ENCODE data around the gene ATP1B1. TPM values are rescaled to one million over a fixed set of nuclear protein-coding genes. Genes with fewer than 3 reads are reported as not detected.

ATP1B1 gene
- total RNA-seq, 1 experiment from 2014 or later = 20.2 TPM

DNA sequence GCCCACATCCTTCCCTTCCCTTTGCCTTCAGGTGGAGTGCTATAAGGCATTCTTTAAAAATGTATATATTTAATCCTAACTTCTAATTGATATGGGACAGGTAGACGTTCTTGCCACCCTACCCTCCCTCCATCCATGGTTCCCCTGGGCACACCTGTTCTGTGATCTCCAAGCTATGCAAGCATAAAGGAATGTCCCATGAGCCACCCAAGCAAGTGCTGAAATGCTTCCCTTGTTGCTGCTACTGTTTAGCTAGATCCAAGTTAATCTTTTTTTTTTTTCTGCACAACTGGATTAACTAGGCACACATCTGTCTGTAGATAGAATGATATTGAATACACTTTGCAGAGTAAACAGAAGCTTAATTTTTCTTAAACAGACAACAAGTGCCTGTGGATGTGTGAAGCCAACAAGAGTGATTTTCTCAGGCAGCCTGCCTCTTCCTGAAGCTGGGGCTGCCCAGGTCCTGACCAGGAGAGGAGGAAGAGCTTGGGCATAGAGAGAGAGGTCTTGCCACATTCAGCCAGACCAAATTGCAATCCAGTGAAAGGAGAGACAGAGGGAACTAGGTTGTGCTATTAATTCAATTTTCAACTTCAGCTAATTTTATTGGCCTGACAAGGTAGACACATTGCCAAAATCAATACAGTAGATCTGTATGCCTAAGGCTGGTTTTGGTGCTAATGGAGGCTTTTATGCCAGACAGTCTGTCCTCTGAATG lies 28.2 kb upstream of the ATP1B1 start:
- CTCF ChIA-PET = no interaction called here
- Histone ChIP-seq H3K9me3 (ENCODE audit: low read depth, low read length, poor library complexity, severe bottlenecking) (no peaks in the 10 kb centered on the region), H3K27me3 (replicated peaks; ENCODE audit: insufficient read depth, low read depth, low read length, poor library complexity) (no peaks in the 10 kb centered on the region), H3K27ac (ENCODE audit: low read depth, low read length, poor library complexity, severe bottlenecking) (no peak overlapping the region), H3K4me1 (ENCODE audit: insufficient read depth, low read length, poor library complexity, severe bottlenecking) (no peaks in the 10 kb centered on the region), H3K36me3 (ENCODE audit: insufficient read depth, low read length, poor library complexity, severe bottlenecking) (no peaks in the 10 kb centered on the region), H3K4me3 (ENCODE audit: low read depth, low read length, poor library complexity, severe bottlenecking) (no peak overlapping the region)
- TF ChIP-seq EZH2 (IDR thresholded peaks at IDR 0.05; ENCODE audit: borderline replicate concordance, low read depth, low read length, poor library complexity, severe bottlenecking) = no peak
- BruUV-seq (replicated peaks) = no TSS peak
- intact Hi-C loops (cut with micrococcal nuclease; ENCODE audit: unreplicated experiment) = no loop called here
- POLR2A ChIA-PET (ENCODE audit: low non-redundant PET) = no interaction called here
- no peak for DNase-seq (ENCODE audit: low spot score)

DNA sequence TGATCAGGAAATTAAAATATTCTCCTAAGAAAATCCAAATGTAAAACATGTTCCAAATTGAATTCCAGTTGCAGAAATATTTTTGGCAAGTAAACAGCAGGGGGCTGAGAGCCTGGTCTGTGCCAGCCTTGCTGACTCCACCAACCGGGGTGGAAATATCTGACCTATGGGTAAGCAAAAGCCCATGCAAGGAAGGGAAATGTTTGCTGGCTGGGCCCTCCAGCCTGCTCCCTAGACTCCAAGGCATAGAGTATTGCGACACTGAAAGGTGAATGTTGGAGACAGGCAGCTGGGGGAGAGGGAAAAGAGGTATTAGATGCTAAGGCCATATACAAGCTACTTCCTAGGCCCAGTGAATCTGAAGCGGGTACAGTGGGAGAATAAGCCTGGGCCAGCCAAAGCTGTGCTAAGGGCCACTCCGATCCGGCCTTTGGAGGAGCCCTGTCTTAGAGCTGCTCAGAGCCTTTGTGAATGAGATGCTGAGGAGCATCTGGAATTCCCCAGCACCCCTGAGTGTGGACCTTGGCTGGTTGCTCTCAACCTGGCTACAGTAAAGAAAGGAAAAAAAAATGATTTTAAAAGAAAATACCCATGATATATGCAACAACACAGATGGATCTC lies 24.9 kb upstream of the ATP1B1 start:
- H3K36me3 ChIP-seq (ENCODE audit: insufficient read depth, low read length, poor library complexity, severe bottlenecking) = no peaks in the 10 kb centered on the region
- no peaks in the 10 kb centered on the region for H3K4me1 ChIP-seq (ENCODE audit: insufficient read depth, low read length, poor library complexity, severe bottlenecking)
- BruUV-seq (replicated peaks) = no TSS peak
- TF ChIP-seq, protein P1, sequence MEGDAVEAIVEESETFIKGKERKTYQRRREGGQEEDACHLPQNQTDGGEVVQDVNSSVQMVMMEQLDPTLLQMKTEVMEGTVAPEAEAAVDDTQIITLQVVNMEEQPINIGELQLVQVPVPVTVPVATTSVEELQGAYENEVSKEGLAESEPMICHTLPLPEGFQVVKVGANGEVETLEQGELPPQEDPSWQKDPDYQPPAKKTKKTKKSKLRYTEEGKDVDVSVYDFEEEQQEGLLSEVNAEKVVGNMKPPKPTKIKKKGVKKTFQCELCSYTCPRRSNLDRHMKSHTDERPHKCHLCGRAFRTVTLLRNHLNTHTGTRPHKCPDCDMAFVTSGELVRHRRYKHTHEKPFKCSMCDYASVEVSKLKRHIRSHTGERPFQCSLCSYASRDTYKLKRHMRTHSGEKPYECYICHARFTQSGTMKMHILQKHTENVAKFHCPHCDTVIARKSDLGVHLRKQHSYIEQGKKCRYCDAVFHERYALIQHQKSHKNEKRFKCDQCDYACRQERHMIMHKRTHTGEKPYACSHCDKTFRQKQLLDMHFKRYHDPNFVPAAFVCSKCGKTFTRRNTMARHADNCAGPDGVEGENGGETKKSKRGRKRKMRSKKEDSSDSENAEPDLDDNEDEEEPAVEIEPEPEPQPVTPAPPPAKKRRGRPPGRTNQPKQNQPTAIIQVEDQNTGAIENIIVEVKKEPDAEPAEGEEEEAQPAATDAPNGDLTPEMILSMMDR (conservative IDR thresholded peaks at IDR 0.05; ENCODE audit: low read depth, low read length) = no peak
- TF ChIP-seq EZH2 (IDR thresholded peaks at IDR 0.05; ENCODE audit: borderline replicate concordance, low read depth, low read length, poor library complexity, severe bottlenecking) = no peak
- no peak overlapping the region for H3K4me3 ChIP-seq (ENCODE audit: low read depth, low read length, poor library complexity, severe bottlenecking)
- ChIA-PET CTCF (no interaction called here), POLR2A (ENCODE audit: low non-redundant PET) (no interaction called here)
- no peaks in the 10 kb centered on the region for H3K27me3 ChIP-seq (replicated peaks; ENCODE audit: insufficient read depth, low read depth, low read length, poor library complexity)
- no peaks in the 10 kb centered on the region for H3K9me3 ChIP-seq (ENCODE audit: low read depth, low read length, poor library complexity, severe bottlenecking)
- intact Hi-C loops (cut with micrococcal nuclease; ENCODE audit: unreplicated experiment) = no loop called here
- no peak overlapping the region for H3K27ac ChIP-seq (ENCODE audit: low read depth, low read length, poor library complexity, severe bottlenecking)
- DNase-seq (ENCODE audit: low spot score) = no peak

DNA sequence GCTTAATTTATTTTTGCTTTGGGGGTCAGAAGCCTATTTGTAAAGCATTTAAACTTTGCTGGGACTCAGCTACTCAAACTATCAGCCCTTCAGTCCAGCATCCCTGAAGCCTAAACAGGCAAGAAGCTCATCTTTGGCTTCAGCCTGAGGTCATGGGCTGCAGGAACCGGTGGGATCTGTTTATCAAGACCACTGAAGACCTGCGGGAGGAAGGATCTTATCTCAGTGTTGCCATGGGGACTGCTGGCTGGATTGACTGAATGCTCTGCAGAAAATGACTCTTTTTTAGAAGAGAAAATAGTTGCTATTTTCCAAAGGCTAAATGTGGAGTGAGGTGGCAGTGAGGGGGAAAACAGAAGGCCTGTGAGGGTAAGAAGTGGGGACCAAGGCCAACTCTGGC lies 20.6 kb upstream of the ATP1B1 start:
- intact Hi-C loops (cut with micrococcal nuclease; ENCODE audit: unreplicated experiment) = no loop called here
- ChIA-PET POLR2A (ENCODE audit: low non-redundant PET) (no interaction called here), CTCF (no interaction called here)
- TF ChIP-seq, protein P1 (conservative IDR thresholded peaks at IDR 0.05; ENCODE audit: low read depth, low read length) = no peak
- TF ChIP-seq EZH2 (IDR thresholded peaks at IDR 0.05; ENCODE audit: borderline replicate concordance, low read depth, low read length, poor library complexity, severe bottlenecking) = no peak
- no peaks in the 10 kb centered on the region for H3K27me3 ChIP-seq (replicated peaks; ENCODE audit: insufficient read depth, low read depth, low read length, poor library complexity)
- no peaks in the 10 kb centered on the region for H3K9me3 ChIP-seq (ENCODE audit: low read depth, low read length, poor library complexity, severe bottlenecking)
- DNase-seq (ENCODE audit: low spot score) = no peak
- no peaks in the 10 kb centered on the region for H3K36me3 ChIP-seq (ENCODE audit: insufficient read depth, low read length, poor library complexity, severe bottlenecking)
- no peak overlapping the region for H3K27ac ChIP-seq (ENCODE audit: low read depth, low read length, poor library complexity, severe bottlenecking)
- no peak overlapping the region for H3K4me3 ChIP-seq (ENCODE audit: low read depth, low read length, poor library complexity, severe bottlenecking)
- no TSS peak for BruUV-seq (replicated peaks)
- H3K4me1 ChIP-seq (ENCODE audit: insufficient read depth, low read length, poor library complexity, severe bottlenecking) = no peaks in the 10 kb centered on the region

Data from A673 (cell line).